Body of pancreas (tissue), 4 donors: ENCODE results near the gene ZNF532.

Source experiments
- POLR2A ChIP-seq, 3 donors: fragments of 450-650 bp; IDR thresholded peaks; one replicate each; pipeline ENCODE4 v1.6.1; 2016; ENCODE audit warnings: antibody characterized with exemption in 3 of 3, mild to moderate bottlenecking in 2 of 3
- TF ChIP-seq, protein P1 (sequence below), 7 experiments: fragments of 450-650 bp in 4 of 7; fragments of 200-600 bp in 3 of 7; sonication (generic) in 3 of 7; IDR thresholded peaks; one replicate each; pipeline ENCODE4 v1.5.1; 2016 to 2019; ENCODE audit warnings: antibody characterized with exemption in 7 of 7

DNA sequence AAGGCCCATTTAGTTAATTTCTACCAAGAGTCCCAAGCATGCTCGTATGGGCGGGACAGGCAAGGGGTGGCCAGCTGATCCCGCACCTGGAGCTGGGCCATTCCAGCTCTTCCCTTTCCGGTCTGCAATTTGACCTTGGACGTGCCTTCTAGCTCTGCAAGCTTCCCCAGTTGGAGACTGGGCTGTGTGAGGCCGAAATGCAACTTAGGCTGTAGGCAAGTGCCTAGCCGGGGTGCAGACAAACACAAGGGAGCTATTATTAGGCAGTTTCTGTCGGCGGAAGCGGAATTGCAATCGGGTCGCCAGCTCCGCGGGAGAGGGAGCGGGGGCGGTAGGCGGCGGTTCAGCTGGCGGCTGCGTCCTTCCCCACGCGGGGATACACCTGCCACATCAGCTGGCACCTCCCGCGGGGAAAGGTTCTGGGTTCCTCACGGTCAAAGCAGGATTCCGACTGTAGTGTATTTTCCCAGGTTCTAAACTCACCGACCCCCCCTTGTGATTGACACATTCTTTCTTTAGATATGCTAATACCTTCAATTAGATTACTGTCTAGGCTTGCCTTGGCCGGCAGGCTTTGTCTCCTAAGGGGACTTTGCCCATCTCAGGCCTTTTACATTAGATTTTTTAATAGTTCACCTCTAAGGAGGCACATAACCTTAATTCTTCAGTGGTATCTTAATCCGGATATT, 17.1 kb upstream of the ZNF532 start:
- TF ChIP-seq, protein P1, sequence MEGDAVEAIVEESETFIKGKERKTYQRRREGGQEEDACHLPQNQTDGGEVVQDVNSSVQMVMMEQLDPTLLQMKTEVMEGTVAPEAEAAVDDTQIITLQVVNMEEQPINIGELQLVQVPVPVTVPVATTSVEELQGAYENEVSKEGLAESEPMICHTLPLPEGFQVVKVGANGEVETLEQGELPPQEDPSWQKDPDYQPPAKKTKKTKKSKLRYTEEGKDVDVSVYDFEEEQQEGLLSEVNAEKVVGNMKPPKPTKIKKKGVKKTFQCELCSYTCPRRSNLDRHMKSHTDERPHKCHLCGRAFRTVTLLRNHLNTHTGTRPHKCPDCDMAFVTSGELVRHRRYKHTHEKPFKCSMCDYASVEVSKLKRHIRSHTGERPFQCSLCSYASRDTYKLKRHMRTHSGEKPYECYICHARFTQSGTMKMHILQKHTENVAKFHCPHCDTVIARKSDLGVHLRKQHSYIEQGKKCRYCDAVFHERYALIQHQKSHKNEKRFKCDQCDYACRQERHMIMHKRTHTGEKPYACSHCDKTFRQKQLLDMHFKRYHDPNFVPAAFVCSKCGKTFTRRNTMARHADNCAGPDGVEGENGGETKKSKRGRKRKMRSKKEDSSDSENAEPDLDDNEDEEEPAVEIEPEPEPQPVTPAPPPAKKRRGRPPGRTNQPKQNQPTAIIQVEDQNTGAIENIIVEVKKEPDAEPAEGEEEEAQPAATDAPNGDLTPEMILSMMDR (IDR thresholded peaks at IDR 0.05), result no peak
- peak in 1 of 3 donors; percentile 16 for TF ChIP-seq POLR2A (IDR thresholded peaks at IDR 0.05)
